Upper lobe of left lung (tissue), 6 donors: ENCODE results near the gene IL17RD. TPM values are rescaled to one million over a fixed set of nuclear protein-coding genes. Genes with fewer than 3 reads are reported as not detected.

Experiments
- ATAC-seq, 2 donors: fragments of 200-7000 bp; cut with Tn5 transposase; one replicate each; pipeline ENCODE4 v1.9.1; 2022; ENCODE audit warnings: mild to moderate bottlenecking in 2 of 2, moderate library complexity in 2 of 2; ENCODE audit not compliant: low FRiP score in 2 of 2
- DNase-seq, 2 donors: peaks; one replicate each; pipeline ENCODE4 v3.0.0-alpha.2; 2019 to 2020
- H3K27ac ChIP-seq, 4 donors: fragments of 200-600 bp; sonication (generic); one replicate each; pipeline ENCODE4 v1.5.1; 2016 to 2019
- H3K27me3 ChIP-seq, 4 donors: fragments of 200-600 bp; sonication (generic); one replicate each; pipeline ENCODE4 v1.5.1; 2017 to 2019
- H3K36me3 ChIP-seq, 4 donors: fragments of 200-600 bp; sonication (generic); one replicate each; pipeline ENCODE4 v1.5.1; 2016 to 2019
- H3K4me1 ChIP-seq, 4 donors: fragments of 200-600 bp; sonication (generic); one replicate each; pipeline ENCODE4 v1.5.1; 2018 to 2019
- H3K4me3 ChIP-seq, 4 donors: fragments of 200-600 bp; sonication (generic); one replicate each; pipeline ENCODE4 v1.5.1; 2017 to 2019; ENCODE audit warnings: mild to moderate bottlenecking in 2 of 4, moderate library complexity in 1 of 4
- H3K9me3 ChIP-seq, 4 donors: fragments of 200-600 bp; sonication (generic); one replicate each; pipeline ENCODE4 v1.5.1; 2018 to 2019
- CTCF ChIP-seq, 6 experiments: fragments of 450-650 bp in 4 of 6; fragments of 200-600 bp in 2 of 6; sonication (generic) in 2 of 6; IDR thresholded peaks; one replicate each; pipeline ENCODE4 v1.5.1; 2016 to 2019; ENCODE audit warnings: antibody characterized with exemption in 6 of 6
- EP300 ChIP-seq, 4 donors: sonication (generic); formaldehyde crosslinking; IDR thresholded peaks; one replicate each; pipeline ENCODE4 v1.5.1; 2017; ENCODE audit warnings: antibody characterized with exemption in 4 of 4, control low read depth in 2 of 4
- POLR2A ChIP-seq, 4 donors: fragments of 450-650 bp; IDR thresholded peaks; one replicate each; pipeline ENCODE4 v1.5.1; 2016 to 2017; ENCODE audit warnings: antibody characterized with exemption in 4 of 4, mild to moderate bottlenecking in 2 of 4
- POLR2AphosphoS5 ChIP-seq, 2 donors: sonication (generic); formaldehyde crosslinking; IDR thresholded peaks; one replicate each; pipeline ENCODE4 v1.5.1; 2017; ENCODE audit warnings: antibody characterized with exemption in 2 of 2
- WGBS, 2 donors: methylation state at CpG; one replicate each; pipeline ENCODE4 v1.1.5; 2017 to 2018; 5-methylcytosine and 5-hydroxymethylcytosine counted together
- total RNA-seq, 6 donors: library from RNA; depleted of rRNA in 4 of 6; stranded (reverse); fragments of >200 nt in 4 of 6; gene quantifications; one replicate each; pipeline versions ENCODE4 v1.1.0 to v1.2.1, GENCODE V29; 2016 to 2021
- donor health status: DM: no; HTN: no; CAD: no; lungs with moderate emphysema.
- donor health status: DM: no; HTN: yes; CAD: no; lungs with severe emphysema.

The IL17RD gene
- total RNA-seq, 6 donors from 2014 or later = under 0.01 to 2.7 (median 0.49) TPM

DNA sequence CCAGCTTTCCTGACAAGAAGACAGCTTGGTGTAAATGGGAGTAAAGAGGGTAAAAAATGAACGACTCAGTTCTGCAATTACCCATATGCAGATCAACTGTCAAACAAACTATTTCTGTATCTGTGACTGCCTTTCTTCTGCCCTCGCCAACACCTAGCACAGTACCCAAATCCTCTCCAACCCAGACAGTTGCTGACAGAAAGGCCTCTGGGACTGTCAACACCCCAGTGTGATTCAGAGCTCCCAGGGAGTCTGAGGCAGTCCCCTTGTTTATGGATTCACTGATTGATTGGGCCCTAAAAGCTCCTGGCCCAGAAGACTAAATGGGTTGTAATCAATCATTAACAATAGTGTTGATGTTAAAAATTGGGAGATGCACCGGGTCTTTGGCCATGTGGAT, 20.2 kb downstream of the IL17RD start:
- no peak for DNase-seq
- H3K36me3 ChIP-seq = no peaks in the 10 kb centered on the region
- H3K9me3 ChIP-seq = no peaks in the 10 kb centered on the region
- TF ChIP-seq EP300 (IDR thresholded peaks at IDR 0.05) (no peak), POLR2A (IDR thresholded peaks at IDR 0.05) (no peak), POLR2AphosphoS5 (IDR thresholded peaks at IDR 0.05) (no peak), CTCF (IDR thresholded peaks at IDR 0.05) (no peak)
- H3K4me1 ChIP-seq = no peaks in the 10 kb centered on the region
- H3K27me3 ChIP-seq = no peaks in the 10 kb centered on the region
- WGBS, 2 donors = 61 to 73% methylated on average over 3 of the region's 3 CpGs
- no peak for ATAC-seq
- H3K4me3 ChIP-seq = no peak overlapping the region
- no peak overlapping the region for H3K27ac ChIP-seq

DNA sequence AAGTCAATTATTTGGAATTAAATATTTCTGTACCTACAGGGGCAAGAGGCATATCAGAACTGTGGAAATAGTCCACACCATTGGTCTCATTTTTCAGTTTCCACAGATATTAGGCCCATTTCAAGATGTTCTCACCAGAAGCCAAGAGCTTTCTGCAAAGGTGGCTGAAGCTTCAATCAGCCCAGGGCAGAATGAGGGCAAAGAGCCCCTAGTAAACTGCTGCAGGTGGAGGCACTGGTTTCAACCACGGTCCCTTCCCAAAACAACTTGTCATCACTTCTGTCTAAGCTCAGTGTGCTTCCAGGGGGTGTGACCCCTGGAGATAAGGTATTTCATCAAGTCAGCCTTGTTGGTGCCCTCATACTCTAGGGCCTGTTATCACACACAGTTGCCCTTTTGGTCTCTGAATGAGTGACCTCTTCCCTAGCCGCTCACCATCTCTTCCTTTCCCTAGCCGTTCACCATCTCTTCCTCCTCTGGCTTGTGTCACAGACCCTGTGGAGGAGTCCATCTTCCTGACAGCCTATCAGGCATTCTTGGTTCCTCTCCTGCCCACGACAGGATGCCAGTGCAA, 21.2 kb downstream of the IL17RD start:
- TF ChIP-seq POLR2AphosphoS5 (IDR thresholded peaks at IDR 0.05) = no peak
- no peak for TF ChIP-seq POLR2A (IDR thresholded peaks at IDR 0.05)
- TF ChIP-seq EP300 (IDR thresholded peaks at IDR 0.05) = no peak
- TF ChIP-seq CTCF (IDR thresholded peaks at IDR 0.05) = no peak
- Histone ChIP-seq H3K4me3 (no peak overlapping the region), H3K4me1 (no peaks in the 10 kb centered on the region), H3K36me3 (no peaks in the 10 kb centered on the region), H3K27me3 (no peaks in the 10 kb centered on the region), H3K27ac (no peak overlapping the region), H3K9me3 (no peaks in the 10 kb centered on the region)
- ATAC-seq (no peak), DNase-seq (no peak)
- WGBS, 2 donors = 67 to 74% methylated on average over 4 of the region's 4 CpGs

- Histone ChIP-seq H3K27ac (no peak overlapping the region), H3K27me3 (no peaks in the 10 kb centered on the region), H3K9me3 (no peaks in the 10 kb centered on the region), H3K4me3 (no peak overlapping the region), H3K36me3 (no peaks in the 10 kb centered on the region), H3K4me1 (no peaks in the 10 kb centered on the region)
- ATAC-seq (peak in 1 of 2 donors; percentile 36), DNase-seq (no peak)
- TF ChIP-seq POLR2AphosphoS5 (IDR thresholded peaks at IDR 0.05) = no peak
- no peak for TF ChIP-seq EP300 (IDR thresholded peaks at IDR 0.05)
- TF ChIP-seq POLR2A (IDR thresholded peaks at IDR 0.05) = no peak
- no peak for TF ChIP-seq CTCF (IDR thresholded peaks at IDR 0.05)
- 71 to 72% methylated on average over 11 of the region's 11 CpGs for WGBS, 2 donors
These were observed 22.8 kb downstream of the IL17RD start for GRCh38 chr3:57142411-57142723.

GRCh38 chr3:57141719-57142410, 23.3 kb downstream of the IL17RD start:
- DNase-seq (no peak), ATAC-seq (no peak)
- no peak overlapping the region for H3K4me3 ChIP-seq
- TF ChIP-seq POLR2A (IDR thresholded peaks at IDR 0.05) (no peak), POLR2AphosphoS5 (IDR thresholded peaks at IDR 0.05) (no peak), CTCF (IDR thresholded peaks at IDR 0.05) (no peak), EP300 (IDR thresholded peaks at IDR 0.05) (no peak)
- H3K27ac ChIP-seq = no peak overlapping the region
- no peaks in the 10 kb centered on the region for H3K9me3 ChIP-seq
- no peaks in the 10 kb centered on the region for H3K27me3 ChIP-seq
- WGBS, 2 donors = 36 to 43% methylated on average over 5 of the region's 5 CpGs
- H3K36me3 ChIP-seq = no peaks in the 10 kb centered on the region
- no peaks in the 10 kb centered on the region for H3K4me1 ChIP-seq

DNA sequence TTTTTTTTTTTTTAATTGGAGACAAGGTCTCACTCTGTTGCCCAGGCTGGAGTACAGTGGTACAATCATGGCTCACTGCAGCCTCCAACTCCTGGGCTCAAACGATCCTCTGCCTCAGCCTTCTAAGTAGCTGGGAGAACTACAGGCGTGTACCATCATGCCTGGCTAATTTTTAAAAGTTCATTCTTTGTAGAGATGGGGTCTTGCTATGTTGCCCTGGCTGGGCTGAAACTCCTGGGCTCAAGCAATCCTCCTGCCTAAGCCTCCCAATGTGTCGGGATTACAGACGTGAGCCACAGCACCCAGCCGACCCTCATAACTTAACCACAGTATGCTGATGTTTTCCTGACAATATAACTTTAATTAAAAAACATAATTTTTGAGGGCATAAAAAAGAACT, 24.3 kb downstream of the IL17RD start:
- H3K36me3 ChIP-seq = no peaks in the 10 kb centered on the region
- WGBS, 2 donors = 90 to 99% methylated on average over 5 of the region's 5 CpGs
- no peaks in the 10 kb centered on the region for H3K27me3 ChIP-seq
- no peak overlapping the region for H3K27ac ChIP-seq
- H3K4me3 ChIP-seq = no peak overlapping the region
- H3K9me3 ChIP-seq = no peaks in the 10 kb centered on the region
- TF ChIP-seq POLR2AphosphoS5 (IDR thresholded peaks at IDR 0.05) (no peak), CTCF (IDR thresholded peaks at IDR 0.05) (no peak), POLR2A (IDR thresholded peaks at IDR 0.05) (no peak), EP300 (IDR thresholded peaks at IDR 0.05) (no peak)
- DNase-seq (no peak), ATAC-seq (no peak)
- H3K4me1 ChIP-seq = no peaks in the 10 kb centered on the region
